ENCODE data around the gene BPIFA3. TPM values are rescaled to one million over a fixed set of nuclear protein-coding genes. Genes with fewer than 3 reads are reported as not detected.

BPIFA3 gene
- total and polyA plus RNA-seq, 2 of the 8 experiments (the other 6 are each of a cell fraction or from before 2014, with no cell fraction given), result not detected

- H4K8ac ChIP-seq (ENCODE audit: extremely low read depth, insufficient read depth, low read length), result no peak overlapping the region
- no peak overlapping the region for H2BK15ac ChIP-seq (ENCODE audit: low read length)
- H2BK12ac ChIP-seq (ENCODE audit: low read depth, low read length), result no peak overlapping the region
- H3K79me1 ChIP-seq (ENCODE audit: low read depth, low read length), result no peaks in the 10 kb centered on the region
- H4K5ac ChIP-seq (ENCODE audit: insufficient read length, low read depth, low read length), result no peak overlapping the region
- H3K9ac ChIP-seq (replicated peaks in 1 of 4; ENCODE audit: extremely low read depth in 1 of 4, low read depth in 3 of 4, low read length in 3 of 4), result no peak overlapping the region
- FAIRE-seq (no peak), DNase-seq (ENCODE audit: low read depth in 1 of 2, low spot score in 2 of 2) (no peak)
- H3K4me1 ChIP-seq (replicated peaks in 1 of 4; ENCODE audit: control insufficient read depth in 3 of 4, insufficient read depth in 4 of 4, low read length in 3 of 4), result no peaks in the 10 kb centered on the region
- no peak for TF ChIP-seq ATF2 (IDR thresholded peaks at IDR 0.05; ENCODE audit: low read length)
- TF ChIP-seq POLR2AphosphoS5 (IDR thresholded peaks at IDR 0.05; ENCODE audit: low read depth, low read length), result no peak
- TF ChIP-seq SRF (IDR thresholded peaks at IDR 0.05; ENCODE audit: low read depth, low read length), result no peak
- no peak for TF ChIP-seq SIX5 (IDR thresholded peaks at IDR 0.05; ENCODE audit: low read depth, low read length)
- no peak for TF ChIP-seq YY1 (IDR thresholded peaks at IDR 0.05; ENCODE audit: low read depth, low read length)
- no peak overlapping the region for H2BK20ac ChIP-seq (ENCODE audit: low read length)
- WGBS, 2 experiments (ENCODE audit: extremely low coverage in 1 of 2, insufficient coverage in 1 of 2, insufficient read length in 1 of 2, insufficient replicate concordance in 2 of 2, low coverage in 1 of 2, low lambda C conversion rate in 2 of 2, missing lambda C conversion rate in 1 of 2), result 82% methylated on average over 1 of the region's 1 CpG; no CpG with 5 or more reads in 1 of the 2 experiments
- no peaks in the 10 kb centered on the region for H3K79me2 ChIP-seq (ENCODE audit: control insufficient read depth in 1 of 2, insufficient read depth in 2 of 2, low read length in 2 of 2)
- no peaks in the 10 kb centered on the region for H4K20me1 ChIP-seq (replicated peaks in 1 of 2; ENCODE audit: control insufficient read depth in 1 of 2, insufficient read depth in 2 of 2, low read length in 2 of 2)
- H2BK5ac ChIP-seq (ENCODE audit: low read depth, low read length), result no peak overlapping the region
- H3K4me2 ChIP-seq (ENCODE audit: insufficient read depth in 1 of 2, low read depth in 2 of 2, low read length in 2 of 2), result no peak overlapping the region
- no peak overlapping the region for H3K18ac ChIP-seq (ENCODE audit: extremely low read depth, low read length)
- ChIA-PET POLR2A (ENCODE audit: partially characterized antibody) (no interaction called here), CTCF (ENCODE audit: partially characterized antibody) (no interaction called here)
- no peak overlapping the region for H2AK5ac ChIP-seq (ENCODE audit: low read depth, low read length)
- no peak overlapping the region for H3K4ac ChIP-seq (replicated peaks; ENCODE audit: insufficient read length, low read depth, low read length)
- H4K91ac ChIP-seq (replicated peaks; ENCODE audit: insufficient read length, low read length), result no peak overlapping the region
- no peak overlapping the region for H3K27ac ChIP-seq (ENCODE audit: low read depth, low read length)
- no peak overlapping the region for H3K4me3 ChIP-seq (ENCODE audit: extremely low read depth in 1 of 4, insufficient read depth in 2 of 4, low read depth in 3 of 4, low read length in 4 of 4)
- H2AFZ ChIP-seq (ENCODE audit: low read length), result no peak overlapping the region
- no peak overlapping the region for H3K56ac ChIP-seq (replicated peaks; ENCODE audit: insufficient read length, low read depth, low read length)
- H3K9me3 ChIP-seq (ENCODE audit: insufficient read depth in 2 of 2, low read depth in 1 of 2, low read length in 1 of 2), result no peaks in the 10 kb centered on the region
- H3K23me2 ChIP-seq (ENCODE audit: low read depth, low read length), result no peaks in the 10 kb centered on the region
- H2BK120ac ChIP-seq (replicated peaks; ENCODE audit: low read depth, low read length), result no peak overlapping the region
- H3K36me3 ChIP-seq (ENCODE audit: control insufficient read depth in 2 of 4, insufficient read depth in 4 of 4, low read length in 3 of 4), result no peaks in the 10 kb centered on the region
- no peak overlapping the region for H3K23ac ChIP-seq (ENCODE audit: insufficient read length)
- H3K14ac ChIP-seq (ENCODE audit: insufficient read length), result no peak overlapping the region
- H3K27me3 ChIP-seq (replicated peaks in 1 of 4; ENCODE audit: control insufficient read depth in 3 of 4, extremely low read depth in 1 of 4, insufficient read depth in 3 of 4, low read length in 3 of 4), result 0 out of 7 replicates have a peak, but pooled peaks cover 0 to 2% (median 0%) of the 10 kb centered on the region in 4 experiments
These were observed 25.2 kb upstream of the BPIFA3 start for GRCh38 chr20:33191955-33192354.

Measured in H1 (cell line).